DMS153 (cell line): Measurements from ENCODE around the gene PLEKHO2.

ENCODE experiments used
- DNase-seq: peaks from one replicate; lab custom pipeline; 2025; lab: John Stamatoyannopoulos, UW

PLEKHO2 gene

GRCh38 chr15:64894395-64895056 lies 52.8 kb downstream of the PLEKHO2 start:
- peak; percentile 3 for DNase-seq

DNA sequence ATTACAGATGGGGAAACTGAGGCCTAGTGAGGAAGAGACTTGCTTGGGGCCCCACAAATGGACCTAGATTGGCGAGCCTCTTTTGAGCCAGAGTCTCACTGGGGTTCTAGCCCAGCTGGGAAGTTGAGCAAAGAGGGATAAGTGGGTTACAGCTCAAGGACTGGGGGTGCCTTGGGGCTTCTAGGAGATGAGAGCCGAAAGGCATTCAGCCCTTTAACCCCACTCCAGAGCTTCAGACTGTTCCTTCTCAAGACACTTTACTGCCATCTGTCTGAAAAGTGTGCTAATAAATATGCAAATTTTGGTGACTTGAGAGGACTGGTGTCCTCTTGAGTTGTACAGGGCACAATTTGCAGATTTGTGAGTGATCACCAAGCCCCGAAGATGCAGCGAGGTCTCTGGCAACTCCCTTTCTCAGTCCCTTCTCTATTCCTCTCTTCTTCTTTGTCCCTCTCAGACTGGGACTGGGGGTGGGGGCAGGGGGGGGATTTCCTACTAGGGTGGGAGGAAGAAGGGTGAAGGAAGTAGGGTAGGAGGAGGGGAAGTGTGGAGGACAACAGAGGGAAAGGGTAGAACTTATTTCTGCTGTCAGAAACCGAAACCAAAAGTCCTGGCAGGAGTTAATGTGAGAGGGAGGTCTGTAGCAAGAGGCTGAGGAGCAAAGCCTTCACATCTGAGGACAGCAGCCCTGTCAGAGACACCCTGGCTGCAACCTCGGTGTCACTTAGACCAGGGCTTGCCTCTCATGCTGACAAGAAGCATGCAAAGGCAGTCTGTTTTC lies 53.8 kb downstream of the PLEKHO2 start:
- DNase-seq, result no peak

- DNase-seq, result no peak
These were observed 54.8 kb downstream of the PLEKHO2 start for GRCh38 chr15:64896371-64897069.

- no peak for DNase-seq
These were observed 55.8 kb downstream of the PLEKHO2 start for GRCh38 chr15:64897345-64897985.

DNA sequence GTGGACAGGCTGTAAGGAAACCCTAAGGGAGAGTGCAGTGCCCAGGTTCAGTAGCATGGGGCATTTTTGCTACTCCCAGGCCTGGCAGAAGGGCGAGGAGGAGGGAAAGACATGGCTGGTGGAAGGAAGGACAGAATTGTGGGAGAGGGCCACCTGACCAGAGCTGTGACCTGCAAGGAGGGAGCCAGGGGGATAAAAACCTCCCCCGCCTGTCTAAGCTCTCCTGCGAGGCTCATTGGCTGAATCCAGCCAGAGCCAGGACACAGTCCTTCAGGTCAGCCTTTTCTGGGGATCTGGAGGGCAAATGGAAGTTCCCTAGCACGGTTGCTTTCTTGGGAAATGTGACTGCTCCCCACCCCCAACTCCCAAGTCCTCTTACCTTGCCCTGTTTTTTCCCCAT lies 56.7 kb downstream of the PLEKHO2 start:
- DNase-seq, result no peak

DNA sequence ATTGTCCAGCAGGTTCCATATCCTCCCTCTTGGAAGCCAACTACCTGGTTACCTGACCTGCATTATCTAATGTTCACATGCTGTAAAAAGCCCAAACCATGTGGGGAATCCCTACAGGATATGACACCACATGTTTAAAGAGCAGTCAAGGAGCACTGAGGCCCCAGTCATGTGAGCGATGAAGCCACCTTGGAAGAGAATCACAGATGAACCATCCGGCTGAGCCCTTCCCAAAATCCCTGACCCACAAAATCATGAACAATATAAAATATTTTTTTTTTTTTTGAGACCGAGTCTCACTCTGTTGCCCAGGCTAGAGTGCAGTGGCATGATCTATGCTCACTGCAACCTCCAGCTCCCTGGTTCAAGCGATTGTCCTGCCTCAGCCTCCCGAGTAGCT lies 59.4 kb downstream of the PLEKHO2 start:
- no peak for DNase-seq

GRCh38 chr15:64901914-64902313 lies 60.2 kb downstream of the PLEKHO2 start:
- DNase-seq, result no peak

DNA sequence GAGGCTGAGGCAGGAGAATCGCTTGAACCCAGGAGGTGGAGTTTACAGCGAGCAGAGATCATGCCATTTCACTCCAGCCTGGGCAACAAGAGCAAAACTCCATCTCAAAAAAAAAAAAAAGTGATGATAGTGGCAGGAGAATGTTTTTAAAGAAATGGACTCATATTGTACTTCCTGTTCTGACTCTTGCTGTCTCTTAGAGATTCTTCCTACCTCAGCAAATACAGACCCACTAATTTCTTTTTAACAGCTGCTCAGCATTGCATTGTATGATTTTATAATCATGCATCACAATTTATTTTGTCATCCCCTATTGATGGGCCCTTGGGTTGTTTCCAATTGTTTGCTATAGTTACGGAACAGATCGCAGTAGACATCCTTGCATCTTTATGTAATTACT lies 61.1 kb downstream of the PLEKHO2 start:
- no peak for DNase-seq

DNA sequence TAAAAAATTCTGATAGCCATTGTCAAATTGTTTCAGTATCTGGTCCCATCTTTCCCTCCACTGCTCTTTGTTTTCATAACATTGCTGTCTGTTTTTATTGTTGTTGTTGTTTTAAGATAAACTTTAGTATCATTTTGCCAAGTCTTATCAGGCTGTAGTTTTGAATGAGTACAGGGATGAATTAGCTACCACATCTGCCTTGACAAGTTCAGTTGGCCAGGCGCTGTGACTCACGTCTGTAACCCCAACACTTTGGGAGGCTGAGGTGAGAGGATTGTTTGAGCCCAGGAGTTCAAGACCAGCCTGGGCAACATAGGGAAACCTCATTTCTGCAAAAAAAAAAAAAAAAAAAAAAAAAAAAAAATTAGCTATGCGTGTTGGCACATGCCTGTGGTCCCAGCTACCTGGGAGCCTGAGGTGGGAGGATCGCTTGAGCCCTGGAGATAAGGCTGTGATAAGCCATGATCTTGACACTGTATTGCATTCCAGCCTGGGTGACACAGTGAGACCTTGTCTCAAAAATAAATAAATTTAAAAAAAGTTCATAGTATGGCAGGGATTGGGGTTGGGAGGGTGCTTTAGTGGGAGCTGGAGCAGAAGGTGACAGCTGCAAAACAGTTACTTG lies 61.7 kb downstream of the PLEKHO2 start:
- no peak for DNase-seq

- no peak for DNase-seq
These were observed 62.5 kb downstream of the PLEKHO2 start for GRCh38 chr15:64904189-64904588.

GRCh38 chr15:64905119-64905831 lies 63.6 kb downstream of the PLEKHO2 start:
- no peak for DNase-seq

DNA sequence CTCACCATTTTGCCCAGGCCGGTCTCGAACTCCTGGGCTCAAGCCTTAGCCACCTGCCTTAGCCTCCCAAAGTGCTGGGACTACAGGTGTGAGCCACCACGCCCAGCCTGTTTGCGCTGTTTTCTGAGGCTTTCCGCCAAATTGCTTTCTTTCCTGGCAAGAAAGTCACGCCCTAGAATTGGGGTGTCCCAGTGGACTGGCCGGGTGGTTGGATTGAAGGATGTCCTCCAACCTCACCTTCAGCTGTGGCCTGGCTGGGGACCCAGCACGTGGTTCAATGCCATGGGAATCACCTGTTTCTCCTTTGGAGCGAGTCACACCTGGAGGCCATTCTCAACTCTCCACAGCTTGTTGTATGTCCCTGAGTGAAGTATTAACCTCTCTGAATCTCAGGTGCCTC lies 64.2 kb downstream of the PLEKHO2 start:
- no peak for DNase-seq

DNA sequence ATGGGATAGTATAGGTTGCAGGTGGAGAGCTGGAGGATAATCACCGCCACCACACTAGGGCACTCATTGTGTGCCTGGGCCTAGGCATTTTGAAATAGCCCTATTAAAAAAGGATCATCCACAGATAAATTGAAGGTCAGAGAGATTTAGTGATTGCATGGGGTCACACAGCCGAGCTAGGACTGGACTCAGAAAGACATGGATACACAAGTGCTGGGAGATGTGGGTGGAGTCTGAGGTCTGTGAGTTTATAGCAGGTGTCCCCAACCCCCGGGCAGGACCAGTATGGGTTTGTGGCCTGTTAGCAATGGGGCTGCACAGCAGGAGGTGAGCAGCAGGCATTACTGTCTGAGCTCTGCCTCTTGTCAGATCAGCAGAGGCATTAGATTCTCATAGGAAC lies 64.7 kb downstream of the PLEKHO2 start:
- DNase-seq, result no peak

GRCh38 chr15:64907991-64908390 lies 66.3 kb downstream of the PLEKHO2 start:
- no peak for DNase-seq

DNA sequence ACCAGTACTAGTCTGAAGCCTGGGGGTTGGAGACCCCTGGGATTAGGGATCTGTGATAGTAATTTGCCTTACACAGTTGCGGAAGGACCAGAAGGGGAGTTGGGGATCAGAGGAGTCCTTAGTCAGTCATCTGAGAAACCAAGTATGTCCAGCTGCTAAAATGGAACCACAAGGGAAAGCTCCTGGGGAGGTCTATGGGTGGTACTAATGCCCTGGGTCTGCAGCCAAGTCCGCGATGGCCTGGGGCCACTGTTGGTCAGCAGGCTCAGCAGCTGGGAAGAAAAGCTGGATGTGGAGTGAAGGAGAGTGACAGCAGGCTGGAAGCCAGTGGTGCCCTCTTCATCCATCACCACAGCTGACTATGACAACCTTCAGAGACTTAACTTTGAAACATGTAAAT lies 67.8 kb downstream of the PLEKHO2 start:
- DNase-seq, result no peak

DNA sequence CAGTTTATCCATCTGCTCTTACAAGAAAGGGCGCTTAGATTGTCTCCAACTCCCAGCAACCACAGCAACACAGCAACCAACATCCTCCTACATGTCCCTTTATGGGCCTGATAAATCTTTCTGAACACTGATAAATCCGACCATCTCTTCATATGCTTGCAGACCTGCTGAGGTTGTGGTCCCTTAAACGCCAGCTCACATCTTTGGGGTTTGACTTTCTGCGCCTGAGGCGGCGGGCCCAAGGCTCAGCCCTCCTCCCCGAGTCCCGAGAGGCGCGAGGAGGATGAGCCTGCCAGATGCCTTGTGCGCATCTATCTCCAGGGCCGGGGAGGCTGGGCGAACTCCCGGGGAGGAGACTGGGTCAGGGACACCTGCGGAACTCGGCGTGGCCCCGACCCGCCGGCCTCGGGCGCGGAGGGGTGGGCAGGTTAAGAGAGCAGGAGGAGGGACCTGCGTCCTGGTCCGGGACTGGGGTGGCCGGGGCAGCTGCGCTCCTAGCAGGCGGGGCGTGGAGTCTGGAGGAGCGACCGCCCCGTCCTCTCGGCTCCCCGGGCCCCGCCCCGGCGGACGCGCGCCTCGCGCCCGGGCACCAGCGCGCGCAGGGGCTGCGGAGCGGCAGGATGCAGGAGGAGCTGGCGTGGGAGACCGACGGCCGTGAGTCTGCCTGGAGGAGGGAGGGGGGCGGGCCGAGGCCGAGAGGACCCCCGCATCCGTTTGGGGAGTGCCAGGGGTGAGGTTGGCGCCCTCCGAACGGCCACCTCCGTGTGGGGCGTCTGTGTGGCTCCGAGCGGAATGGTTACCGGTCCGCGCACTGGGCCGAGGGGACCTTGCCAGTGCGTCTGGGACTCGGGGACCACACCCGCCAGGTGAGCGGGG lies 69.8 kb downstream of the PLEKHO2 start, which contains the start of gene ANKDD1A:
Gene ANKDD1A, plus strand, starts transcription at position 592 of the 876 bp plus-strand sequence. Its CDS starts 29 bp downstream, at position 621.
- peak; percentile 38 for DNase-seq

- DNase-seq, result no peak
These were observed 70.9 kb downstream of the PLEKHO2 start for GRCh38 chr15:64912379-64913325.

- no peak for DNase-seq
These were observed 74.0 kb downstream of the PLEKHO2 start for GRCh38 chr15:64915518-64916227.
